G401 (cell line): ENCODE data around the gene PIM3. TPM values are rescaled to one million over a fixed set of nuclear protein-coding genes. Genes with fewer than 3 reads are reported as not detected.

Experiments
- DNase-seq: peaks from one replicate; pipeline ENCODE4 v3.0.0-alpha.2; 2015; ENCODE audit warnings: low spot score
- in situ Hi-C: cut with HindIII; loops from 2 replicates; pipeline ENCODE4 v1.10.0; 2016; ENCODE audit warnings: low sequenced_read_pairs, mixed read lengths
- total RNA-seq: library from RNA; depleted of rRNA; stranded (reverse); fragments of >200 nt; shearing (Covaris generic); gene quantifications from 2 replicates; pipeline ENCODE4 v1.2.3, GENCODE V29; 2014; rRNA removed

The PIM3 gene
- total RNA-seq: 106 and 157 TPM in 2 replicates

GRCh38 chr22:49960159-49961004 lies at the start of gene PIM3:
TSS of gene PIM3 (plus strand) at chr22:49960772. CDS start at chr22:49960948, 176 bp downstream.
- in situ Hi-C loops: no loop called here
- DNase-seq: peak; percentile 94

DNA sequence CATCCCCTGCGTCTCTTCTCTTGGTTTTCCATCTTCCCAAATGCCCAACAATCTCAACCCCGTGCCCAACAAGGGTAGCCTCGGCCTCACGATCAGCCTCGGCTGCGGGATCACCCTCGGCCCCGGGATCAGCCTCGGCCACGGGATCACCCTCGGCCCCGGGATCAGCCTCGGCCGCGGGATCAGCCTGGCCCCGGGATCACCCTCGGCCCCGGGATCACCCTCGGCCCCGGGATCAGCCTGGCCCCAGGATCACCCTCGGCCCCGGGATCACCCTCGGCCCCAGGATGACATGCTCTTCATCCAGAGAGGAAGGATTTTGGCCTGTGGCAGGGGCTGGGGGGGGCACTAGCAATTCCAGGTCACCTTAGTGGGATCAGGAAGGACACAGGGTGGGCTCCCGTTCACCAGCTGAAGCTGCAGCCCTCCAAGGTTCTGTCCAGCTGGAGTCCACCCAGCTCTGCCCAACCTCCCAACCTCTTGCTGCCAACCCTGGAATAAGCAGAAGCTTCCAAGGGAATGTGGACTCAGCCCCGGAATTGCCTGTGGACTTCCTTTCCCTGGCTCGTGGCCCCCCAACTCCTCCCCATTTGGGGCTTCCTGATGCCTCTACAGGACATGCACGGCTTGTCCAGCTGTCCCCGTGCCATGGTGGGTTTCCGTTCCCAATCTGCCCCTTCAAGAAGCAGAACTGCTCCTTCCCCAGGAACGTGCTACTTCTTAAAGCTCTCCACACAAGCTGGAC lies 48.5 kb upstream of the PIM3 start:
- in situ Hi-C loops: loop anchor here (25.0 kb wide), 1 partner anchor 125 kb away; no protein-coding TSS in a partner anchor
- DNase-seq: no peak

DNA sequence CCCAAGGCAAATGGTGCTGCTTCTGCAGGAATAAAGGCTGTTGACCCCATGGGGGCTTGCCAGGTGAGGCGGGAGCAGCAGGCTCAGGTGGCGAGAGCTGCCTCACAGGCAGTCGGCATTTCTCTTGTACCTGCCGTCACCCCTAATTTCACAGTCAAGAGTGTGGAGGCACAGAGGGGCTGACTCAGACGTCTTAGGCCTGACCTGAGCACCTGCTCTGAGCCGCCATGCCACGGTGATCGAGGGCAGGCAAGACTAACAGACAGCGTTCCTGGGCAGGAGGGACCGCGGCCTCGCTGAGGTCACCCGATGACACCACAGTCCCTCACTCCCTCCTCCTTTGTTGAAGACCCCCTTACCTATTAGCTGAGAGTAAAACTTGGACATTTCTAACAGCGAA lies 47.5 kb upstream of the PIM3 start:
- in situ Hi-C loops: loop anchor here (25.0 kb wide), 1 partner anchor 126 kb away; no protein-coding TSS in a partner anchor

GRCh38 chr22:49913446-49913845 lies 47.1 kb upstream of the PIM3 start:
- DNase-seq: no peak
- in situ Hi-C loops: loop anchor here (25.0 kb wide), 1 partner anchor 126 kb away; no protein-coding TSS in a partner anchor

More for the DNA sequence above, 47.5 kb upstream of the PIM3 start:
- no peak for DNase-seq

GRCh38 chr22:49914256-49914655 lies 46.3 kb upstream of the PIM3 start:
- in situ Hi-C loops: loop anchor here (25.0 kb wide), 1 partner anchor 127 kb away; no protein-coding TSS in a partner anchor
- DNase-seq: no peak

DNA sequence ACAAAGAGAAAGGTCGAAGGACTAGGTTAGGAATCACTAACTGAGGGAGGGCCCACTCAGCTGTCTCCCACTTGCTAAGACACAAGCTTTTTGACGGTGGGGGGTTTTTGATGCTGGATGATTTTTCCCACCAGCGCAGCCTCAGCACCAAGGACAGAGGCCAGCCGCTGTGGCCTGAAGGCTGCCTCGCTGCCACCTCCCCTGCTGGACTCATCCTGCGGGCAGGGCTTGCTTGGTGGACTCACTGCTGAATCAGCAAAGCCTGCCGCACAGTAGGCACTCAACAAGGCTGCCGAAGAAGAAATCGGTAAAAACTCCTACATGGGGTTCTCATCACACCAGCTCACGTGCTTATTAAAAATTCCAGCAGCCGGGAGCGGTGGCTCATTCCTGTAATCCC lies 45.0 kb upstream of the PIM3 start:
- in situ Hi-C loops: loop anchor here (25.0 kb wide), 1 partner anchor 128 kb away; no protein-coding TSS in a partner anchor
- no peak for DNase-seq

GRCh38 chr22:49916831-49917230 lies 43.7 kb upstream of the PIM3 start:
- no peak for DNase-seq
- in situ Hi-C loops: loop anchor here (25.0 kb wide), 1 partner anchor 130 kb away; no protein-coding TSS in a partner anchor

DNA sequence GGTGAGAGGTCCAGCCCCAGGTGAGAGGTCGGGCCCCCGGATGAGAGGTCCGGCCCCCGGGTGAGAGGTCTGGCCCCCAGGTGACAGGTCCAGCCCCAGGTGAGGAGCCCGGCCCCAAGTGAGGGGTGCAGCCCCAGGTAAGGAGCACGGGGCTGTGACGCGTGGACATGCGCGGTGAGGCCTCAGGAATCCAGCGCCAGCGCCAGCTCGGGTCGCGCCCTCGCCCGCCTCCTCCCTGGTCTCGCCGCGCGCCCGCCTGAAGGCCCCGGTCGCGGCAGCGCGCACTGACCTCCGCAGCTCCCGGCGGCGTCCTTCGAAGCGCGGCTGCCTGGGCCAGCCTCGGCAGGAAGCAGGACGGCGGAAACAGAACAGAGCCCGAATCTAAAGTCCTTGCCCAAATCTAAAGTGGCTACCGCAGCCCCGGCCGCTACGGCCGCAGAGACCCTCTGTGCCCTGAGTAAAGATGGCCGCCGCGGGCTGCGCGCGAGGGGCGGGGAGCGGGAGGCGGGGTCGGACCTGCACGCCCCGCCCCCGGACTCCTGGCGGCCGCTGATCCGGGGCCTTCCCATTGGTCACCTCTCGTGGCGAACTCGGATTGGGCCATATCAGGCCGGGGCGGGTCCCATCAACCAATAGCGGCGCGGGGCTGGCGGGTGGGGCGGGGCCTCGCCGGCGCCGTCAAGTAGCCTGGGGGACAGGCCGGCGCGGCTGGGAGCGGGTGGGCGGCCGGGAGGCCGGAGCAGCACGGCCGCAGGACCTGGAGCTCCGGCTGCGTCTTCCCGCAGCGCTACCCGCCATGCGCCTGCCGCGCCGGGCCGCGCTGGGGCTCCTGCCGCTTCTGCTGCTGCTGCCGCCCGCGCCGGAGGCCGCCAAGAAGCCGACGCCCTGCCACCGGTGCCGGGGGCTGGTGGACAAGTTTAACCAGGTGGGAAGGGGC lies 42.3 kb upstream of the PIM3 start, which contains the start of the genes ALG12 and CRELD2:
Gene ALG12 (minus strand): TSS at position 465 of the 937 bp plus-strand sequence. CDS start 4,673 bp downstream, outside the sequence.
Gene CRELD2 (plus strand): TSS at position 661 of the 937 bp plus-strand sequence. CDS start 136 bp downstream, at position 797.
- in situ Hi-C loops: loop anchor here (25.0 kb wide), 1 partner anchor 131 kb away; no protein-coding TSS in a partner anchor
- DNase-seq: peak; percentile 98

- in situ Hi-C loops: loop anchor here (25.0 kb wide), 1 partner anchor 132 kb away; no protein-coding TSS in a partner anchor
- no peak for DNase-seq
Measured at GRCh38 chr22:49918911-49919881, 41.4 kb upstream of the PIM3 start.

DNA sequence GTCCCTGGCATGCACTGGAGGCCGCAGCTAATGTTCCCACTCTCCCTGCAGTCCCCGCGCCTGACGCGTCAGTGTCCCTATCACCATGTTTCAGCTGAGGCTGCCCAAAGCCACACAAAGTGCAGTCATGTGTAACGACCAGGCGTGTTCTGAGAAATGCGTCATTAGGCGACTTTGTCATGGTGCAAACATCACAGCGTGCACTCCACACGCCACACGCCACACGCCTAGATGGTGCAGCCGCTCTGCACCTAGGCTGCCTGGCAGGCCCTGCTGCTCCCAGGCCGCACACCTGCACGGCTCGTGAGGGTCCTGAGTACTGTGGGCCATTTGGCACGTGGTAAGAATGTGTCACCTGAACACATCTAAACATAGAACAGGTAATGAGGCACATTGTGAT lies 39.7 kb upstream of the PIM3 start:
- no peak for DNase-seq
- in situ Hi-C loops: loop anchor here (25.0 kb wide), 1 partner anchor 134 kb away; no protein-coding TSS in a partner anchor

DNA sequence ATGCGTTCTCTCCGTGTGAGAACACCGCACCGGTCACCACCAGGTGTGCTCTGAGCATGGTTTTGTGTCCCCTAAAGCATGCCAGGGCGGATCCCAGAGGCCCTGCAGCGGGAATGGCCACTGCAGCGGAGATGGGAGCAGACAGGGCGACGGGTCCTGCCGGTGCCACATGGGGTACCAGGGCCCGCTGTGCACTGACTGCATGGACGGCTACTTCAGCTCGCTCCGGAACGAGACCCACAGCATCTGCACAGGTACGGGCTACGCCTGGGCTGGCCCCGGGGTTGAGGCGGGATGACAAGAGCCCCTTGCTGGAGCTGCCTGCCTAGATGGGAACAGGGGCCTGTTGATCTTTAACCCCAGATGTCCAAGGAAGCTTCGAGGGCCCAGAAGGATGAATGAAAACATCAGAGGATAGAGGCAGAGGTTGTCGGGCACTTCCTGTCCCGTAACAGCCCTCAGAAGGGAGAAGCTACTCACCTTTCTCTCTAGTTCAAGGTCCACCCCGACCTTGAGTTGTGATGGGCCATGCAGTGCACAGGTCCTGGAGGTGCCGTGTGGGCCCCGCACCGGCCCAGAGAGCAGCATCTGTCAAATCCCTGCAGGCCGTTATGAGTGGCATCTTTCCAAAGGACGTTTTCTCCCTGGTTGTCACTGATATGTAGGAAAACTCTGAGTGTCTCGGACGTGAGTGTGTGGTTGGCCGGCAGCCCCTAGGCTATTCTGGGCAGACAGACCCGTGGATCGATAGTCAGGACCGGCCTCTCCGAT lies 38.9 kb upstream of the PIM3 start:
- in situ Hi-C loops: loop anchor here (25.0 kb wide), 1 partner anchor 134 kb away; no protein-coding TSS in a partner anchor
- DNase-seq: no peak

DNA sequence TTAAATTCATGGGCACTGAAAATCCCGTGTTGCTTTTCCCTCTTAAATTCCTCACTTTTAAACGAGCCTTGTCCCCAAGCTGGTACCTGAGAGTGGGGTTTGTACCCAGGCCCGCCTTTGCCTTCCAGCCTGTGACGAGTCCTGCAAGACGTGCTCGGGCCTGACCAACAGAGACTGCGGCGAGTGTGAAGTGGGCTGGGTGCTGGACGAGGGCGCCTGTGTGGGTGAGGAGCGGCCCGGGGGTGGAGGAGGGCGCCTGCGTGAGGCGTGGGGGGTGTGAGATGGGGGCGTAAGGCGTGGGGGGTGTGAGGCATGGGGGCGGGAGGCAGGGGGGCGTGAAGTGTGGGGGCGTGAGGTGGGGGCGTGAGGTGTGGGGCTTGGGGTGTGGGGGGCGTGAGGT lies 38.1 kb upstream of the PIM3 start:
- no peak for DNase-seq
- in situ Hi-C loops: loop anchor here (25.0 kb wide), 1 partner anchor 135 kb away; no protein-coding TSS in a partner anchor

DNA sequence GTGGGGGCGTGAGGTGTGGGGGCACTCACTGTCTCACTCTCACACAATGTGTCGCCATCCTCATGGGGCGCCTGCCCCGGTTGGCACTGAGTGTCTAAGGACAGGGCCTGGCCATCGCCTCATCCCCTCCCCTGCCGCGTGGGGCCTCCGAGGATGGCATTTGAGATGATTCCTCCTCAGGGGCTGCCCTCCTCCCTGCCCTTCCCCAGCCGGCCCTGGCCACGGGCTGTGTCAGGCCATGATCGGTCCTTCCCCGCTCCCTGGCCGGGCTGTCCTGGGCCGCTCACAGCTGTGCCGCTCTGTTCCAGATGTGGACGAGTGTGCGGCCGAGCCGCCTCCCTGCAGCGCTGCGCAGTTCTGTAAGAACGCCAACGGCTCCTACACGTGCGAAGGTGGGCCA lies 37.6 kb upstream of the PIM3 start:
- in situ Hi-C loops: loop anchor here (25.0 kb wide), 1 partner anchor 136 kb away; no protein-coding TSS in a partner anchor
- no peak for DNase-seq

DNA sequence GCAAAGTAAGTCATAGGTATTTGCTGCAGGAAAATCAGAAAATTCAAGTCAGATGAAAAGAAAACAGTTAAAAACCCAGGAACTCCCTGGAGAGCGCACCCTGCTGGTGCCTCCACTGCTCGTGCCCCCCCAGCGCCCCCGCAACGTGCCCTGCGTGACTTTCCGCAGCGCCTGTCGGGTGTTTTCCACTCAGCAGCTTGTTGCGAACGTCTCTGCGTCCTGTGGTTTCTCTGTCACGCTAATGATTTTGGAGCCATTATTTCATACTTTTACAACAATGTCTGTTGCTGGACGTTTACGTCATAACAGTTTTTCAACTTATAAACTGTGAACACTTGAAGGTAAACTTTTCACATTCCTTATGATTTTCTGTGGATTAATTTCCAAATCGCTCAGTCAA lies 37.1 kb upstream of the PIM3 start:
- in situ Hi-C loops: loop anchor here (25.0 kb wide), 1 partner anchor 136 kb away; no protein-coding TSS in a partner anchor
- no peak for DNase-seq

GRCh38 chr22:49924113-49924833 lies 36.3 kb upstream of the PIM3 start:
- DNase-seq: no peak
- in situ Hi-C loops: loop anchor here (25.0 kb wide), 1 partner anchor 137 kb away; no protein-coding TSS in a partner anchor
